Left cardiac atrium (tissue), 4 donors: ENCODE measurements around the gene ACP3. TPM values are rescaled to one million over a fixed set of nuclear protein-coding genes. Genes with fewer than 3 reads are reported as not detected.
"Not testable (repeated sequence)": the region's sequence is repeated elsewhere in the genome, so short reads cannot be mapped to it uniquely, and the experiment has no call there.

ENCODE experiments used
- ATAC-seq, 2 donors: fragments of 200-7000 bp; cut with Tn5 transposase; one replicate each; pipeline ENCODE4 v1.9.1; 2020; ENCODE audit warnings: mild to moderate bottlenecking in 2 of 2, moderate library complexity in 2 of 2
- DNase-seq: peaks from one replicate; pipeline ENCODE4 v3.0.0-alpha.2; 2020
- intact Hi-C, 2 donors: fragments of 100-400 bp; cut with DNase I; formaldehyde crosslinking; loops; one replicate each; pipeline versions ENCODE4 v1.14.1 to v1.15.1; 2022 to 2023
- long read RNA-seq: library from polyadenylated mRNA; unstranded; transcript quantifications from one replicate; pipeline ENCODE4 v2.0.0, GENCODE V29; 2021
- total RNA-seq, 2 donors: library from RNA; stranded (reverse); fragmentation: NEBNext Ultra II Directional; extraction: Animal tissue kit (Norgen Biotek cat#: 25700); gene quantifications; one replicate each; pipeline ENCODE4 v1.2.1, GENCODE V29; 2021
- donor health status: DM: no; HTN: yes; CAD: no.
- donor health status: DM: no; HTN: yes; CAD: no; lungs with severe emphysema.
- donor health status: DM: yes; HTN: yes; CAD: no.
- donor health status: Dilated cardiomyopathy.

Gene ACP3
- total RNA-seq, result 1 to 10 TPM; 1.1 to 3.0 TPM
- long read RNA-seq, partial matches to known transcripts, result 0 of 1 reads
- long read RNA-seq, other reads (novel, unspliced or antisense), result 0 of 1 reads

GRCh38 chr3:132317229-132317948 is at the start of gene ACP3:
ACP3 (plus strand) TSS chr3:132317407; CDS start chr3:132317457, 50 bp downstream.
- ATAC-seq (peak; percentile 89 to 92), DNase-seq (peak; percentile 55)
- intact Hi-C loops, result no loop called here

- no peak for ATAC-seq
- DNase-seq, result no peak
- intact Hi-C loops, result no loop called here
Observed at GRCh38 chr3:132268956-132269355, 48.3 kb upstream of the ACP3 start.

GRCh38 chr3:132273036-132273435 is 44.2 kb upstream of the ACP3 start:
- ATAC-seq (no peak), DNase-seq (no peak)
- intact Hi-C loops, result no loop called here

- ATAC-seq (no peak), DNase-seq (no peak)
- intact Hi-C loops, result no loop called here
Observed at GRCh38 chr3:132276228-132276906, 40.8 kb upstream of the ACP3 start.

GRCh38 chr3:132279030-132279429 is 38.2 kb upstream of the ACP3 start:
- DNase-seq (no peak), ATAC-seq (no peak)
- intact Hi-C loops, result no loop called here

- intact Hi-C loops, result no loop called here
- ATAC-seq (peak; percentile 79 to 89), DNase-seq (no peak)
Observed at GRCh38 chr3:132283440-132283839, 33.8 kb upstream of the ACP3 start.

- intact Hi-C loops, result no loop called here
- ATAC-seq (peak in 1 of 2 donors; percentile 15), DNase-seq (no peak)
Observed at GRCh38 chr3:132283916-132284405, 33.2 kb upstream of the ACP3 start.

- ATAC-seq (peak; percentile 54 to 69), DNase-seq (no peak)
- intact Hi-C loops, result no loop called here
Observed at GRCh38 chr3:132284781-132285619, 32.2 kb upstream of the ACP3 start.

GRCh38 chr3:132285620-132285945 is 31.6 kb upstream of the ACP3 start:
- peak; percentile 53 to 57 for ATAC-seq
- no peak for DNase-seq
- intact Hi-C loops, result no loop called here

GRCh38 chr3:132286035-132286434 is 31.2 kb upstream of the ACP3 start:
- ATAC-seq (no peak), DNase-seq (no peak)
- intact Hi-C loops, result no loop called here

- ATAC-seq (peak in 1 of 2 donors; percentile 53), DNase-seq (no peak)
- intact Hi-C loops, result no loop called here
Observed at GRCh38 chr3:132288357-132288756, 28.9 kb upstream of the ACP3 start.

GRCh38 chr3:132289316-132289715 is 27.9 kb upstream of the ACP3 start:
- ATAC-seq (no peak), DNase-seq (no peak)
- intact Hi-C loops, result no loop called here

GRCh38 chr3:132290833-132291232 is 26.4 kb upstream of the ACP3 start:
- ATAC-seq (peak; percentile 27 to 62), DNase-seq (no peak)
- intact Hi-C loops, result no loop called here

- no peak for DNase-seq
- ATAC-seq, result no peak
- intact Hi-C loops, result no loop called here
Observed at GRCh38 chr3:132292042-132292441, 25.2 kb upstream of the ACP3 start.

GRCh38 chr3:132293251-132293650 is 24.0 kb upstream of the ACP3 start:
- DNase-seq (no peak), ATAC-seq (no peak)
- intact Hi-C loops, result no loop called here

GRCh38 chr3:132294906-132295305 is 22.3 kb upstream of the ACP3 start:
- ATAC-seq, result no peak
- no peak for DNase-seq
- intact Hi-C loops, result no loop called here

GRCh38 chr3:132303336-132304201 is 13.6 kb upstream of the ACP3 start:
- ATAC-seq, DNase-seq, intact Hi-C loops: not testable (repeated sequence)

GRCh38 chr3:132304351-132304750 is 12.9 kb upstream of the ACP3 start:
- DNase-seq, intact Hi-C loops, ATAC-seq: not testable (repeated sequence)

GRCh38 chr3:132310057-132310456 is 7.2 kb upstream of the ACP3 start:
- DNase-seq, ATAC-seq, intact Hi-C loops: not testable (repeated sequence)
